K562 (cell line): ENCODE measurements around the gene ID2. TPM values are rescaled to one million over a fixed set of nuclear protein-coding genes. Genes with fewer than 3 reads are reported as not detected.

Experiments used
- ARID3A ChIP-seq: IDR thresholded peaks from 2 replicates; pipeline ENCODE4 v1.6.1; 2012; ENCODE audit warnings: low read depth, low read length, improper control_type of control experiment, borderline replicate concordance
- CBFA2T3 ChIP-seq: fragments of 450-650 bp; IDR thresholded peaks from 2 replicates; pipeline ENCODE4 v1.6.1; 2017
- CTBP1 ChIP-seq: fragments of 450-650 bp; IDR thresholded peaks from 2 replicates; pipeline ENCODE4 v1.6.1; 2016; ENCODE audit warnings: borderline replicate concordance
- DLX4 ChIP-seq: fragments of 250-450 bp; sonication (Bioruptor Pico); IDR thresholded peaks from 2 replicates; pipeline ENCODE4 v1.6.1; 2021; ENCODE audit warnings: mild to moderate bottlenecking
- HNRNPL ChIP-seq: fragments of 200-400 bp; formaldehyde crosslinking; IDR thresholded peaks from 2 replicates; pipeline ENCODE4 v1.6.1; 2017; ENCODE audit warnings: low read depth, mild to moderate bottlenecking, low read length
- PATZ1 ChIP-seq: fragments of 250-450 bp; sonication (Bioruptor Pico); IDR thresholded peaks from 2 replicates; pipeline ENCODE4 v1.5.0; 2020; ENCODE audit warnings: mild to moderate bottlenecking, borderline replicate concordance
- POLR2H ChIP-seq: IDR thresholded peaks from 2 replicates; pipeline ENCODE4 v1.6.1; 2016; ENCODE audit warnings: missing genetic modification characterization, low read depth, mild to moderate bottlenecking, control low read depth, missing compliant biosample characterization, moderate library complexity
- RREB1 ChIP-seq: fragments of 250-450 bp; sonication (Bioruptor Pico); IDR thresholded peaks from 2 replicates; pipeline ENCODE4 v1.4.0; 2020
- SNRNP70 ChIP-seq: fragments of 200-400 bp; formaldehyde crosslinking; optimal IDR thresholded peaks from 2 replicates; pipeline ENCODE3; 2017; ENCODE audit warnings: low read depth, low read length
- STAG1 ChIP-seq: sonication (generic); formaldehyde crosslinking; IDR thresholded peaks from 2 replicates; pipeline ENCODE4 v1.5.0; 2020; ENCODE audit warnings: missing genetic modification reagents, borderline replicate concordance
- TRIM28 ChIP-seq: fragments of 450-650 bp; IDR thresholded peaks from 2 replicates; pipeline ENCODE4 v1.6.1; 2017
- ZNF232 ChIP-seq: sonication (generic); formaldehyde crosslinking; IDR thresholded peaks from 2 replicates; pipeline ENCODE4 v1.8.0; 2022; ENCODE audit warnings: mild to moderate bottlenecking, missing genetic modification reagents
- ZNF445 ChIP-seq: fragments of 250-450 bp; sonication (Bioruptor Pico); IDR thresholded peaks from 2 replicates; pipeline ENCODE4 v1.4.0; 2020; ENCODE audit warnings: low read depth, mild to moderate bottlenecking, moderate library complexity
- polyA plus RNA-seq, 8 experiments: library from polyadenylated mRNA; depleted of rRNA in 4 of 8; stranded (reverse) in 5 of 8; unstranded in 3 of 8; fragments of >200 nt; fragmentation: Nextera tagmentation in 2 of 8; fragmentation: Illumina TruSeq in 1 of 8; extraction: Ambion mirVana in 2 of 8; extraction: Trizol in 1 of 8; gene quantifications; 2 replicates each; pipeline versions ENCODE4 v1.2.1 to v1.2.3, GENCODE V29; 2011 to 2014; ENCODE audit warnings: inconsistent platforms in 1 of 8, missing spikeins in 1 of 8
- total RNA-seq, 7 experiments: library from RNA; depleted of rRNA in 6 of 7; stranded (reverse); fragments of >200 nt in 6 of 7; fragmentation: Illumina TruSeq in 2 of 7; extraction: Trizol in 2 of 7; gene quantifications; 2 replicates each; pipeline versions ENCODE4 v1.2.1 to v1.2.3, GENCODE V29; 2011 to 2021; ENCODE audit warnings: low replicate concordance in 1 of 7

Gene ID2
- total and polyA plus RNA-seq, 9 of the 15 experiments (the other 6 are each of a cell fraction or from before 2014, with no cell fraction given), result 8.0 to 35.7 (median 16.6) TPM

DNA sequence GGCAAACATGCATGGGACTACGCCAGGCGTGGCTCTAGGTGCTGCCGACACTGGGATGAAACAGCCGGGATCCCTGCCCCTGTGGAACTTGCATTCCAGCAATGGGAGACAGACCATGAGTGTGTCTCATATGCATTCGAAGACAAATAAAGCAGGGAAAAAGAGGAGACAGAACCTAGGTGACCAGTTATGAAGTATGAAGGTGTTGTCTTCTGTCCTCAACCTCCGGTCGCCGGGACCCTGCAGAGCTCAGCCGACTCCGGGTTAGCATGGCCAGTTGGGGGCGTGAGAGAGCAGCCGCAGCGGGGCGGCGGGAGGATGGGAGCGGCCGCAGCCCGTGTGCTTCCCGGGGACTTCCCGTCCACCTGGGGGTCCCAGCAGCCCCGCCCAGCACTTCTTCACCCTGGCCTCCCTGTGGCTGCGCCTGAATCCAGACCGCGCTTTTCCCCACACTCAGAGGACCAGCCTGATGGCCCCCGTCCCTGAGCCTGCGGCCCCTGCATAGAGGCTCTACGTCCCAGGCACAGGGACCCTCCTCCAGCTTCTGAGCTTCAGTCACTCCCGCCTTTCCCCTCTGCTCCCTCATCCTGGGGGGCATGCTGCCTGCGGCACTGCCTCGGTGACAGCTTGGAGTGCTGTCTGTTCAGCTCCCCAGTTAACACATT lies 11.4 kb downstream of the ID2 start (continued):
- TF ChIP-seq RREB1 (CRISPR knock-in tag) (no peak), DLX4 (CRISPR knock-in tag) (no peak), PATZ1 (CRISPR knock-in tag) (no peak), ZNF445 (CRISPR knock-in tag) (no peak), POLR2H (tag) (no peak), SNRNP70 (no peak), TRIM28 (no peak), HNRNPL (no peak), CBFA2T3 (no peak), CTBP1 (peak; percentile 44; the same call in 1 of the 2 replicates), ZNF232 (CRISPR knock-in tag) (no peak), STAG1 (peak; percentile 52; the same call in 1 of the 2 replicates), ARID3A (no peak)
